Activated CD8-positive, alpha-beta T cell treated with anti-CD3 and anti-CD28 coated beads for 36 hours (primary cell): ENCODE measurements around the gene ATN1. TPM values are rescaled to one million over a fixed set of nuclear protein-coding genes. Genes with fewer than 3 reads are reported as not detected.

Source experiments
- ATAC-seq: fragments of 200-7000 bp; cut with Tn5 transposase; one replicate; pipeline ENCODE4 v1.10.0; 2021; ENCODE audit warnings: mild to moderate bottlenecking, moderate library complexity
- CTCF ChIA-PET: fragments of 350-600 bp; sonication (Branson Sonifier 250); formaldehyde crosslinking; loops from one replicate; lab custom pipeline; 2021; ENCODE audit warnings: antibody characterized with exemption; lab: Charles Lee
- POLR2A ChIA-PET: fragments of 350-600 bp; sonication (Branson Sonifier 250); formaldehyde crosslinking; loops from one replicate; lab custom pipeline; 2021; ENCODE audit warnings: antibody characterized with exemption; lab: Charles Lee
- DNase-seq: peaks from one replicate; pipeline ENCODE4 v3.0.0-alpha.2; 2020
- H3K27ac Mint-ChIP-seq: one replicate; pipeline ENCODE4 v1.8.0; 2021; ENCODE audit warnings: mild to moderate bottlenecking, mixed read lengths
- H3K27me3 Mint-ChIP-seq: one replicate; pipeline ENCODE4 v1.8.0; 2021; ENCODE audit warnings: mixed read lengths
- H3K36me3 Mint-ChIP-seq: one replicate; pipeline ENCODE4 v1.8.0; 2021; ENCODE audit warnings: low read depth, mixed read lengths
- H3K4me1 Mint-ChIP-seq: one replicate; pipeline ENCODE4 v1.8.0; 2021; ENCODE audit warnings: low read depth, mixed read lengths
- H3K4me3 Mint-ChIP-seq: one replicate; pipeline ENCODE4 v1.8.0; 2021; ENCODE audit warnings: mild to moderate bottlenecking, moderate library complexity, mixed read lengths
- H3K9me3 Mint-ChIP-seq: one replicate; pipeline ENCODE4 v1.8.0; 2021; ENCODE audit warnings: mixed read lengths
- CTCF ChIP-seq: fragments of 200-600 bp; IDR thresholded peaks from one replicate; pipeline ENCODE4 v1.8.0; 2022; ENCODE audit warnings: antibody characterized with exemption, mild to moderate bottlenecking
- intact Hi-C: fragments of 100-400 bp; cut with micrococcal nuclease; formaldehyde crosslinking; loops from one replicate; pipeline ENCODE4 v1.10.0; 2022
- total RNA-seq, 2 experiments: library from RNA; stranded (reverse); gene quantifications; one replicate each; pipeline ENCODE4 v1.2.3, GENCODE V29; 2021

ATN1 gene
- total RNA-seq, 2 experiments from 2014 or later: 26.4 to 28.5 TPM

- no peaks in the 10 kb centered on the region for H3K9me3 Mint-ChIP-seq
- DNase-seq: no peak
- intact Hi-C loops: no loop called here
- ATAC-seq: no peak
- H3K27me3 Mint-ChIP-seq: no peaks in the 10 kb centered on the region
- peak overlapping the region; percentile 81 for H3K27ac Mint-ChIP-seq
- ChIA-PET POLR2A (interaction anchor here (1.1 to 36.0 kb wide), 3 partner anchors 10 to 57 kb away, joined by 3 to 1266 read pairs (median 90); partner anchors contain the start of genes C12orf57, PTPN6 and RNU7-1), CTCF (interaction anchor here (1.0 to 7.3 kb wide), 6 partner anchors 9 to 180 kb away, joined by 3 to 108 read pairs (median 3); partner anchors contain the start of genes C12orf57, CDCA3, RNU7-1 and USP5)
- peaks cover 16% of the 10 kb centered on the region for H3K36me3 Mint-ChIP-seq
- H3K4me1 Mint-ChIP-seq: peaks cover 61% of the 10 kb centered on the region
- TF ChIP-seq CTCF: no peak
- H3K4me3 Mint-ChIP-seq: peak overlapping the region; percentile 78
These were observed 403 bp downstream of the ATN1 start for GRCh38 chr12:6928022-6928702.

GRCh38 chr12:6928703-6929407, 1.1 kb downstream of the ATN1 start:
- intact Hi-C loops: no loop called here
- H3K4me1 Mint-ChIP-seq: peaks cover 68% of the 10 kb centered on the region
- DNase-seq: no peak
- H3K27ac Mint-ChIP-seq: peak overlapping the region; percentile 81
- no peaks in the 10 kb centered on the region for H3K27me3 Mint-ChIP-seq
- POLR2A ChIA-PET: interaction anchor here (0.7 to 36.0 kb wide), 6 partner anchors 9 to 58 kb away, joined by 3 to 1266 read pairs (median 3); partner anchors contain the start of genes C12orf57, PTPN6 and RNU7-1
- no peaks in the 10 kb centered on the region for H3K9me3 Mint-ChIP-seq
- no peak for TF ChIP-seq CTCF
- peaks cover 11% of the 10 kb centered on the region for H3K36me3 Mint-ChIP-seq
- CTCF ChIA-PET: interaction anchor here (1.0 to 7.3 kb wide), 7 partner anchors 9 to 179 kb away, joined by 3 to 108 read pairs (median 3); partner anchors contain the start of genes C12orf57, CDCA3, RNU7-1 and USP5
- H3K4me3 Mint-ChIP-seq: peak overlapping the region; percentile 78
- ATAC-seq: no peak

DNA sequence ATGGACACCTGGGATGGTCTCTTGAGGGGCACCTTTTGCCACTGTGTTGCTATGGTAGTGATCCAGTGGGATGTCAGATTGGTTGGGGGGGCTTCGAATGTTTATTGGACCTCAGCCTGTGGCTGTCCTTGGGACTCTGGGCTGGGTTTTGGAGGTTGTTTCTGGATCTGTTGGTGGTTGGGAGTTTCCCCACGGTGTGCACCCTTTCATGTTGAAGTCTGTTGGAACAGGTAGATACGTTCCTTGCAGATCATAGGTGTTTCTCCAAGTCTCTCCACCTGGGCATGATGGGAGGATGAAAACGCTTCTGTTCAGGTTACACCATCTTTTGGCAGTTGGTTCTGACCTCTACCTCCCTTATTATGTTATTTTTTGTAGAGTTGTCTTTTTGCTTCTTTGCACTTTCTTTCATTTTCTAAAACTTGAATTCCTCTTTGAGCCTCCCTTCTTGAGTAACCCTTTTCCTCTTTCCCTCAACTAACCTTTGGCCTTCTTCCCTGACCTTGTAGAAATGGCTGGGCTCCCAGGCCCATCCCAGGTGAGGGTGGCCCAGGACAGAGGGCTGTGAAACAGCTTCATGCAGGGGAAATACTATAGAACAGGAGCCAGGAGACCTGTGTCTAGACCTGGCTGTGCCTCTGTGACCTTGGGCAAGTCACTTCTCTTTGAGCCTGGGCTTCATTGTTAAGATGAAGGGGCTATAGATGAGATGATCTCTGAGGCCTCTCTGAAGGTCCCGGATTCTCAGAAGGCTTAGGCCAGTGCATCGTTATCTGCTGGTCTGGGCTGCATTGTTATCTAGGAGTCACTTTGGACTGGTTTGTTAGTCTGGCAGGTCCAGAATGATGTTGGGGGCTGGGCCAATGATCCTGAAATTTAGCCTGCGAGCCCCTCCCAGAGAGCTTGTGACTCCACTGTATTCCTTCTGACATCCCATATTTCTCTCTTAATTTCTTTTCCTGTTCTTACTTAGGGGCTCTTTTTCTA, 2.0 kb downstream of the ATN1 start:
- CTCF ChIA-PET: interaction anchor here (1.3 to 7.3 kb wide), 6 partner anchors 8 to 78 kb away, joined by 3 to 108 read pairs (median 3); partner anchors contain the start of genes C12orf57, CDCA3, RNU7-1 and USP5
- POLR2A ChIA-PET: interaction anchor here (0.7 to 36.0 kb wide), 5 partner anchors 9 to 39 kb away, joined by 3 to 1266 read pairs (median 3); partner anchors contain the start of genes C12orf57, PTPN6 and RNU7-1
- peaks cover 65% of the 10 kb centered on the region for H3K4me1 Mint-ChIP-seq

More for the DNA sequence above, 2.0 kb downstream of the ATN1 start:
- peak overlapping the region; percentile 81 for H3K27ac Mint-ChIP-seq
- H3K36me3 Mint-ChIP-seq: peaks cover 12% of the 10 kb centered on the region
- H3K4me3 Mint-ChIP-seq: peak overlapping the region; percentile 78
- TF ChIP-seq CTCF: no peak
- intact Hi-C loops: no loop called here
- H3K27me3 Mint-ChIP-seq: no peaks in the 10 kb centered on the region
- no peaks in the 10 kb centered on the region for H3K9me3 Mint-ChIP-seq
- DNase-seq: no peak
- ATAC-seq: no peak
